Activated gamma-delta T cell treated with Interleukin-2 at 50 U/mL for 16 hours (primary cell): ENCODE data around the gene ADGRV1.
"Not testable (repeated sequence)": the region's sequence is repeated elsewhere in the genome, so short reads cannot be mapped to it uniquely, and the experiment has no call there.

Experiments
- DNase-seq: peaks from one replicate; pipeline ENCODE4 v3.0.0-alpha.2; 2020

Gene ADGRV1

DNA sequence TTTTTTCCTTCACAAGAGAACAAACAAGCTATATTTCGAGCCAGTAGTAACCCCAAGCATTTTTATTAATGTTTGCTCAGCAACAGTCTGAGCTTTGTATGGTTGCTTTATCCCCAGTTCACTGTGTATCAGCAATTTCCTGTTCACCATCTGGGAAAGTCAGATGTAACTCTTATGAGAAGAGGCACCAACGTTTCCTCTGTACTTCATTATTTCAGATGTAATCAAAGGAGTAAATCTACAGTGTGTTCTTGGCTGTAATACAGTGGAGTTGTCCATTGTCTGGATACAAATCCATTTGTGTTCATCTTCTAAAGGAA, 484.3 kb downstream of the ADGRV1 start:
- no peak for DNase-seq

DNA sequence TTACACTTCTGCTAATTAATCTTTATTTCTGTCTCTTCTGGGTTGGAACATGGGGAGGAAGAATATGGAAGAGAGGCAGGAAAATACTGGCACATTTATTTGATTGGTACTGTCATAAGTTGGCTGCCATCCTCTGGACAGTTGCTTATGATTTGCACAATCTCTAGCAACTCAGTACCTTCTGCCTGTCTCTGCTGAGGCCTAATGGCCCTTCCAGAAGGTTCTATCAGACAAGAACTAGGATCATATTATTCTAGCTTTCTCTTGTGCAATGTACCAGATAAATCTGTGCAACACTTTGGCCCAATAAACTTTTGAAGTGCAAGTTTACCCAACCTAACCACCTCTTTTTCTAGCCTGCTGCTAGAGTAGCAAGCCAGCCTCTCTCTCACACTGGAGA, 489.5 kb downstream of the ADGRV1 start:
- DNase-seq = no peak

DNA sequence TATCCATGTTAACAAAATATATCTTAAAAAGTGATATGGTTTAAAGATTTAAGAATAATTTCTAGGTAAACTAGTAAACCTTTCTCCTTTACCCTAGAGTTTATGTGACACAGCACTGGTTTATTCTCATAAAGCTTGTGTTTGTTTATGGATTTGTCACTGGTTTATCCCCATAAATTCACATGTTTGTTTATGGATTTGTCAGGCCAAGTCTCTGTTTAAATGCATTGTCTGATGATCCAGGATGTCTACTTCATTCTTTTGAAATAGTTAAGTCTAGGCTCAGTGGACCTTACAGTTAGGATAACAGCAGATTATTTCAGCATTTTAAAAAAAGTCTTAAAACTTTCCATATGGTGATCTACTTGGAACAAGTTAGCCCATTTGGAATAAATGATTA, 490.5 kb downstream of the ADGRV1 start:
- DNase-seq = no peak

DNA sequence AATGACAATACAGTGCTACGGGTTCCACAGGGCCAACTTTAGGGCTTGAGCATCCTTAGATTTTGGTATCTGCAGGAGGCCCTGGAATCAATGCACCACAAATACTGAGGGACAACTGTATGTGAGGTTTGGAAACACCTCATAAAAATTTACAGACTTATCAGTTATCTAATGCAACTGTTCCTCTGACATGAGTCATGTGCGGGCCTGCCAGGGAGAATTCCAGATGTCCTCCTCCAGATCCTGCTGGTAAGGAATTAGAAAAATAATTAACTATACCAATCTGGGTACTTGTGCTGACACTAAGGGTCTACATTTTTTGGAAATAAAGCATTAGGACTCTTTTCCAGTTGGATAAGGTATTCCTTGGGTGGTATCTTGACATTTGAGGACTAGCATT, 491.2 kb downstream of the ADGRV1 start:
- DNase-seq = no peak

DNA sequence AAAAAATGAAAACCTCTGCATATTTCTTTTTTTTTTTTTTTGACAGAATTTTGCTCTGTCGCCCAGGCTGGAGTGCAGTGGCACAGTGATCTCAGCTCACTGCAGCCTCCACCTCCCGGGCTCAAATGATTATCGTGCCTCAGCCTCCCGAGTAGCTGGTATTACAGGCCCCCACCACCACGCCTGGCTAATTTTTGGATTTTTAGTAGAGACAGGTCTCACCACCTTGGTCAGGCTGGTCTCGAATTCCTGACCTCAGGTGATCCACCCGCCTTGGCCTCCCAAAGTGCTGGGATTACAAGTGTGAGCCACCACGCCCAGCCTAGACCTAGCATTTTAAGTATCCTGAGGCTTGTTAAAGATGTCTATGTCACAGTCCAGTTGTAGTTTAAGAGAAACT, 493.8 kb downstream of the ADGRV1 start:
- DNase-seq = not testable (repeated sequence)

DNA sequence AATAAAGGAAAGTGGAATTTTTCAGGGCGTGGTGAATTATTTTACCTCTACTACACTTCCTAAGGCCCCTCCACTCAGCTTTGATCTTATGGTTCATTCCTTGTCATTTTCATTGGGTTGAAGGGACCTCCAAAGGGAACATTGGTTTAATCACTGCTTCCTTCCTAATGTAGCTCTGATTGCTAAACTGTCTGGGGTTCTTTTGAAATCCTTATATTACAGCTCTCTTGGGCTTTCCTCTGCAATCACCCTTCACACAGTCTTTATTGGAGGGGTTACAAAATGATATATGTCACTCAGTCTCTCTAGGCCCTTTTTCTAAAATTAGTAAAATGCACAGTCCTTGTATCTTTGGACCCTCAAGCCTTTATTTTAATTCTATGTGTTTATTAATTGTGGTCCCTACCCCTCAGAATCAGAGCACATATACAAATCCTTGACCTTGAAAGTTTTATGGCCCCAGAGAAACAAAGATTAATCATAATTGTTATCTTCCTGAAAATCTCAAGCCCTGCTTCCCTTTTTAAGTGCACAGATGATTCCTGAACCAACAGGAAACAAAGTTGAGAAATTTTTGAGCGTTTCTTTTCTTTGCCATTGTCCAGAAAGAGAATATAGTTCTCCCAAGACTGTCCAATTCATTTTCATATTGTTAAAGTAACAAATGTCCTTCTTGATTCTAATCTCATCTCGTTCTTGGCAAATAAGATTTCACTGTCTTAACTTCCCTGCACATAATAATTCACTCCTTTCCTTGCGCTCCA, 494.6 kb downstream of the ADGRV1 start:
- no peak for DNase-seq

DNA sequence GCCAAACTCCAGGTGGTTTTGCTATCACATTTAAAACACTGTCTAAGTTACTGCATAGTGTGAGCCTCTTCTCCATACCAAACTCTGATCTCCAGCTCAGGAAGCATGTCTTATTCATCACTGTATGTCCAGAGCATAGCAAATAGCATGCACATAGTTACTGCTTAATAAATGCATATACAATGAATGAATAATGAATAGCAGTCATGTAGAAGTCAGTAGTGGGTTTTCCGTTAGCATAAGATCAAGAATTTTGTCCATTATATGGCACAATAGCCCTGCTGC, 495.1 kb downstream of the ADGRV1 start:
- no peak for DNase-seq

DNA sequence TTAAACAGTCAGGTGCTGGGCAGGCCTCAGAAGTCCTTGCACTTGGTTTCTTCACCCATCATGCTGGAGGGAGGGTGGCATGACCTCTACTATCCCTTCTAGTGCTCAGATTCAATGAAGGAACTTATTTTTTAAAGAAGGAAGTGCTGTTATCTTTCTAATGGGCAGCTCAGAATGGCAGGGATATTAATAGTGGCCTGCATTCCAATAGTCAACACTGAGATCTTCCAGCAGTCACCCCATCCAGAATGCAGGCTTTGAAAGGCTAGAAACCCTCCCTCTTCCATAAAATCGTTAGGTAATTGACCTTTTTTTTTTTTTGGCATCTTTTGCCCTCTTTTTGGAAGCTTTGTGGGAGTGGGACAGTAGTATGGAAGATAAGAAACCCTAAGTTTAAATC, 499.6 kb downstream of the ADGRV1 start:
- DNase-seq = no peak

DNA sequence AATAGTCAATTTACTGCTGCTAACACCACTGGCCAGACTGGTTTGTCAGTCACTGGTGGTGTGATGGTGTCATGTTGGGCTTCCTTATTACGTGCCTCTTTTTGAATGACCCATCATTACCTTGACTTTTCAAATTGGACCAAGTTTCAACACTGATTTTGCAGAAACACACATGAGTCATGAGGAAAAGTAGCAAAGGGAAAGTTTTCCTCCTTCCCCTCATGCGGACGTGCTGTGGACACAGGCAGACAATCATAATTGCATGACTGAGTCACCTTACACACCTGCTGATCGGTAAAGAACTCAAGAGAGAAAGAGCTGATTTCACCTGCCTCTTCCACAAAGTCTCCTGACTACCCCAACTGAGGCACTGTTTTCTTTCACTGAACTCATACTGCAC, 500.0 kb downstream of the ADGRV1 start:
- no peak for DNase-seq

DNA sequence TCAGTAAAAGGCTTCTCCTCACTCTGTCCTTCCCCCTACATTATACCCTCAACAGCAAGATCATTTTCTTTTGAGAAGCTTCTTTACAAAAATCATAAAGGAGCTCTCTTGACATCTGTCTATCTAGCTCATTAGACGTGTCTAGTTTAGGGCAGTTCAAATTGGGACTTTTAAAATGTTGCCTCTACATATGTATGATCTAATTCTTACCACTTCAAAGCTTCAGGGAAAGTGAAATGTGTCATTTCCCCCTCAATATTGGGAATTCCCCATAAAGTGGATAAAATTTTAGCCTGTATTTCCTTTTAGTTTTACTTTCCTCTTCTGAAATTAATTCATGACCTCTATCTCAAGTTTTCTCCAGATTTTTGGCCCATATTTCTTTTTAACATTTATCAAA, 500.8 kb downstream of the ADGRV1 start:
- DNase-seq = no peak

DNA sequence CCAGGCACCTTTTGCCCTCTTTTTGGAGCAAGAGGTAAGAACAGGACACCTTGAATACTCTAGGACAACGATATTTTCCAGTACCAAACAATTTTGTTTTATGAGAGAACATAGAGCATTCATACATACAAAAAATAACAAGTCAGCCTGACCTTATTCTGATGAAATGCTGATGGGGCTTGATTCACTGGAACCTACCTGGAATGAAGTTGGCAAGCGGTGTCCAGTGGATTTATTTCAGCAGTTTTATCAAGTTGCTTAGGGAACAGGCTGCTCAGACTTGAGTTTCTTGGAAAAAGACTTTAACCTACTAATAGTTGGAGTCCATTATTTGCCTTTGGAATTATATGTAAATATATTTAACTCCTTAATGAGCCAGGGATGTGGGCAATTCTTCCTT, 502.5 kb downstream of the ADGRV1 start:
- no peak for DNase-seq

DNA sequence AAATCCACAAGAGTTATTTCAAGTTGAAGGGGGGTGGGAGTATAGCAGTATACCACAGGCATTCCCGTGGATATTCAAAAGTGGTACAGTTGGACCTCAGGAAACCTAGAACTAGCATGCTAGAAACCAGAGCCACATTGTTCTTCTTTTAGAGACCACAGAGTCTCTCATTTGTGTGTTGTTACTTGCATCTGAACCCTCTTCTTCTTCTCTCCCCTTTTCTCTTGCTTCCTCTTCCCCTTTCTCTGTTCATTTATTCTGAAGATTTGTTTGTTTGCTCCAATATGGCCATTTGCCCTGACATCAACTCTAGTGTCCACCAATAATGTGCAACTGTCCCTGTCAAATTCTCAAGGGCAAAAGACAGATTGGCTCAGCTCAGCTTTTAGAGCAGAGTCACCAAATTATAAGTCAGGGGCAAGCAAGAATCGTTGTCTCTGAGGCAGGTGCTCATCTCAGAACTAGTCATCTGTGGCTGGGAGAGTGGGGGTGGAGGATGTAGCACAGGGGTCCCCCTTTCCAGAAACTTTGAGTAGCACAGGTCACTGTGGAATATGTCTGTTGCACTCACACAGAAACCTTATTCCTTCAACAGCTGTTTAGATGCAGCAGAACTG, 503.5 kb downstream of the ADGRV1 start:
- DNase-seq = no peak

DNA sequence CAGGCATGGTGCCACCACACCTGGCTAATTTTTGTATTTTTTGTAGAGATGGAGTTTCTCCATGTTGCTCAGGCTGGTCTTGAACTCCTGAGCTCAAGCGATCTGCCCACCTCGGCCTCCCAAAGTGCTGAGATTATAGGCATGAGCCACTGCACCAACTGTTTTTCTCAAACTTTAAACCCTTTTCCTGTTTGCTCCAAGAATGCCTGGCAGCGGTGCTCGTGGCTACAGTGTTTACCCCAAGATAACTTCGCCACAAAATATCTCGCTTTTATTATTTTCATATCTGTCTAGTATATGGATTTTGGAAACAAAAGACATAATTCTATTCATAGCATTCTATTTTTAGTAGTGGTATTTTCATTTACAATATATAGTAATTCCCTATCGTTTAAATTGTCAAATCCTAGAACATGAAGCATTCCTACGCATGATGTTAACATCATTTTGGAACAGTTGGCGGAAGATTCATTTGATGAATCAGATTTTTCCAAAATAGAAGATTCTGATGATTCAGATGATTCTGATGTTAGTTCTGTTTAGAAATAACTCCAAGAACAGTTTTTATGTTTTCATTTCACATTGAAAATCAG, 504.6 kb downstream of the ADGRV1 start:
- not testable (repeated sequence) for DNase-seq

DNA sequence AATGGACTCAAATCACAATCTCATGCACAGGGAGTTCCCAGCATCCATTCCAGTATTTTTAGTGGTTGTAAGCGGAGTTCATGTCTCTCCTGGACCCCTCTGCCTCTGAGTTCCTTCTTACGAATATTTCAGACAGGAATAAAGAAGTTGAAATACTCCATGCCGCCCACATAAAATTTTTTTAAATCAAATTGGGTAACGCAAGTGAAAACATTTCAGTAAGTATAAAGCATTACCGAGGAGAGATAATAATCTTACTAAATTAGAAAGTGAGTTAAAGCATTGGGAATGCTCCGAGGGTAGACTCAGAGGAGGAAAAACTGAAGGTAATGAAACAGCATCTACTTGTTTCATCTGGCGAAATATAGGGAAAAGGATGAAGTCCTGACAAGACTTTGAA, 506.9 kb downstream of the ADGRV1 start:
- no peak for DNase-seq

DNA sequence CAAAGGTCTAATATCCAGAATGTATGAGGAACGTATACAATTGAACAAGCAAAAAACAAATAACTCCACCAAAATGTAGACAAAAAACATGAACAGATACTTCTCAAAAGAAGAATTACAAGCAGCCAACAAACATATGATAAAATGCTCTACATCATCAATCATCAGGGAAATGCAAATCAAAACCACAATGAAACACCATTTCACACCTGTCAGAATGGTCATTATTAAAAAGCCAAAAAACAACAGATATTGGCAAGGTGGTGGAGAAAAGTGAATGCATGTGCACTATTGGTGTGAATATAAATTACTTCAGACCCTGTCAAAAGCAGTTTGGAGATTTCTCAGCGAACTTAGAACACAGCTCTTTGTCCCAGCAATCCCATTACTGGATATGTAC, 510.8 kb downstream of the ADGRV1 start:
- no peak for DNase-seq

DNA sequence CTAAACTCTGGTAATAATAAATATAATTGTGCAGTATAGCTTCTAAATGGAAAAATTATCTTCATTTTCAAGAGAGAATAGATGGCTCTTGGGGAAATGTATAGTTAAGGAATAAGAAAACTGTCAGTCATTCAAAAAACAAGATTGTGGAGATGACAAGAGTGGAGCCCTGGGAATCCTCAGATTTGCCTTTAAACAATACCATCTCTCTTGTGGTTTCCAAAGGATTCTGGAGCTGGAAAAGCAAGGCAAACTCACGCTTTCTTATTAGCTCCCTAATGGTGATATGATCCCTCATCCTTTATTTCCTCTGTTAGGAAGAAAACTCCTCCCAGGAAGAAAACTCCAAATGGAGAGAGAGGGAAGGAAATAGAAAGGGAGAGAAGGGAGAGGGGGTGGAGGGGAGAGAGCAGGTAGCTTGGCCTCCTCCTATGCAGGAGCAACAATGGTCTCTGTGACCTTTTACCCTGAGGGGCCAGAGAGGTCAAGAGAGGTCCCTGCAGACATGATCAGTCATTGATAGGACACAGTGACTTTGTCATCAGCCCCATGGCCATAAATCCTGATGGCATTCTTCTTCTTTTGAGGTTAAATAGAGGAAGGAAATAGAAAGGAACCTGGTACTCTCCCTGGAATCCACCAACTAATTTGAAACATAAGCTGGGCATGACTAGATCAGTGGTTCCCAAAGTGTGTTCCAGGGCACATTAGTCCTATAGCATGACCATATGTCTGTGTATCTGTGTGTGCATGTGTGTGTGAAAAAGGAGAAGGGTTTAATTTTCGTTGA, 512.4 kb downstream of the ADGRV1 start:
- no peak for DNase-seq

DNA sequence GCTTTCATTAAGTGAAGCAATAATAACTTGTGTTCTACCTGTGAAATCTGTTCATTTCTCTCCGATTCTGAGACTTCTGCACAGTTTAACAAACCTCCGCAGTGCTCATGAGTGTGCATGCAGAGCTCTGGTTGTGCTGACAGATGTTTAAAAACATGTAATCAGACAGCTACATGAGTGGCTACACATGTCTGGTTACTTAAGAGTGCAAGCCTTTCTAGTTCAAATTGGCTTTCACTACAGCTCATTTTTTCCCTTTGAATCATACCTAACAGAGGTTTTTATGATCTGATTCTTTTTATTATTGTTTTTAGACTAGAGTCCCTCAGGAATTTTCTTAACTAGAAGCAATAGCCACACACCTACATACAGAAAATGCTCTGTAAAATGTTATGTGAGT, 514.3 kb downstream of the ADGRV1 start:
- DNase-seq = no peak

DNA sequence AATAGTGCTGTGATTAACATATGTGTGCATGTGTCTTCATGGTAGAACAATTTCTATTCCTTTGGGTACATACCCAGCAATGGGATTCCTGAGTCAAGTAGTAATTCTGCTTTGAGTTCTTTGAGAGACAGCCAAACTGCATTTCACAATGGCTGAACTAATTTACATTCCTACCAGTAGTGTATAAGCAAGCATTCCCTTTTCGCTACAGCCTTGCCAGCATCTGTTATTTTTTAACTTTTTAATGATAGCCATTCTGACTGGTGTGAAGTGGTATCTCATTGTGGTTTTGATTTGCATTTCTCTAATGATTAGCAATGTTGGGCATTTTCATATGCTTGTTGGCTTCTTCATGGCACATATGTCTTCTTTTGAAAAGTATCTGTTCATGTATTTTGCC, 516.0 kb downstream of the ADGRV1 start:
- no peak for DNase-seq

DNA sequence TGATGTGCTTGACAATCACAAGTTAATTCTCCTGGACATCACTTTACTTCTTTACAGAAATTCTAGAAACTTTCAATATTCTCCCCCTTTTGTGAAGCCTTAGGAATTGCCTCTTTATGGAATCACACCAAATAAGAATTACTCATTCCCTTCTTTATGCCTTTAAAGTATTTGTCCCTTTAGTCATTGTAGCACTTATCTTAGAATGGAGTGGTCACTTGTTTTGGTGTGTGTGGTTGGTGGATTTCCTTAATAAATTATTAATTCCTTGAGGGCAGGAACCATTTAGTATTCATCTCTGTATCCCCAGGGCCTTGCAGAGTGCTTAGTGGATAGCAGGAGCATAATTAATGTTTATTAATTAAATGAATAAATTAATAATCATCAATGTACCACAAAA, 517.5 kb downstream of the ADGRV1 start:
- DNase-seq = no peak

DNA sequence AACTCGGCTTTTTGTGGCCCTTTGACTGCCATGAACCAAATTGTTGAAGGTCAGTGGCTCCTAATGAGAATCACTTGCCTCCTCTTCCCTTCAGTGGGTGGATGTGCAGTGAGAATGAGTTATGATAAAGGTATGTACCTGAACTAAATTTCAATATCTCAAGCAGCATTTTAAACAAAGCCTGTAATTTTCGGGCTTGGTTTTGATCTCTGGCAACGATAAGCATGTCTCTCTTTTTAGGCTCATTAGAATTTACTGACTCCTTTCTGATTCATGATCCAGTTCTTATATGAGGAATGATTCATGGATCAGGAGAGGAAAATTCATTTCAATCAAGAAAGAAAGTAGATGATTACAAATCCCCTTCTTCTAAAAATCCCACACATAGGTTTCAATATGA, 519.0 kb downstream of the ADGRV1 start:
- no peak for DNase-seq

DNA sequence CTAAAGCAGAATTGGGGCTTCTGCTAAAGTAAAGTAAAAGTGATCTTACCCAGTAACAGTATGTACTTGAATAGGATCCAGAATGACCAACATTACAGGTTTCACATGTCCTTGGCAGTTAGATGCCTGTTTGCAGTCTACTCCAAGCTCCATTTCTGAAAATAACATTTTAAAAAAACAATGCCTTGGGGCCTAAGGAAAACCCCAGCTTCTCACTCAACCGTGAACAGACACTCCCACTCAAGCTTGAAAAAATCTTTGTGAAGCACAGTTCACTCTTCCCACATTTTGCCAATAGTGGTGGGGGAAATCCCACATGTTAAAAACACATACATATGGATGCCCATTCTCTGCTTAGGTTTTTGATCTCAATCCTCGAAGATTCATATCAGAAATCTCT, 520.4 kb downstream of the ADGRV1 start:
- DNase-seq = no peak

DNA sequence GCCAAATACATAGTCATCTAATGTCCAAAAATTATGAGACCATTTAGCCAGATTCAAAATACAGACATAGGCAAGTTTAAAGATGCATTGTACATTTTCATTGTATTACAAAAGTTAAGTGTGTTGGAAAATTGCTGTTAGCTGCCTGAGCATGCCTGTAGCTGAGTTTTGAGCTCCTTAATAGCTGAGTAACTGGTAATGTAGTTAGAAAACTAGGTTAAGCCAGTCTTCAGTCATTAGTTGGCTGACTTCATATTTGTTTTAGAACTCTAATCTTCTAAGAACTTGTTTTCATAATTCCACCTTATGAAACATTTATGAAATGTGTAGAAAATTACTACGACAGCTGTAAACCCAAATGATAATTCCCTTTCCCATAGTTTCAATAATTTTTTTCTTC, 531.2 kb downstream of the ADGRV1 start:
- DNase-seq = no peak

DNA sequence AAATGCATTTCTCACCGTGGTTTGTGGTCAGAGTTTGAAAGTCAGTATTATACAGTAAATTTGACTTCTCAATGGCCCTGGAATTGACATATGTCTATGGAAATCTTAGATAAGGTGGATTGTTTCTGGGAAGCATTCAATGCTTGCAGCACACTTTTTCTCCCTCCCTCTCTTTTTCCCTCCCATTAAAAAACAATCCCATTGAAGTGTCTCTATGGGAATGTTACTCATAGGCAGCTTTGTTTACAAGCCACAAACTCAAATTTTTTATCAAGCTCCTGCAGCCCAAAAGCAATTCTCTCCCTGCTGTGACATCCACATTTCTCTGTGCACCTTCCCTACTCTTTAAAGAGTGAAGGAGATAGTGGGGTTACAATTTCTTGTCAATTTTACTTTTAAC, 532.4 kb downstream of the ADGRV1 start:
- no peak for DNase-seq
